GM18870 (cell line): ENCODE results near the gene PRPF6.

ENCODE experiments used
- ATAC-seq: cut with Tn5 transposase; IDR thresholded peaks from one replicate; pipeline ENCODE4 v1.9.1; 2021; ENCODE audit warnings: moderate library complexity; ENCODE audit not compliant: unreplicated experiment

Gene PRPF6

GRCh38 chr20:64045346-64046011 is 64.5 kb downstream of the PRPF6 start:
- ATAC-seq: no peak

- no peak for ATAC-seq
Measured at GRCh38 chr20:64047046-64047389, 66.1 kb downstream of the PRPF6 start.

- ATAC-seq: no peak
Measured at GRCh38 chr20:64047968-64048401, 67.1 kb downstream of the PRPF6 start.

- no peak for ATAC-seq
Measured at GRCh38 chr20:64048402-64049044, 67.6 kb downstream of the PRPF6 start.

- no peak for ATAC-seq
Measured at GRCh38 chr20:64049060-64049877, 68.3 kb downstream of the PRPF6 start, which contains the start of gene SOX18. Gene SOX18, minus strand, starts transcription at chr20:64049639. Its CDS starts 123 bp downstream, at chr20:64049516.

- no peak for ATAC-seq
Measured at GRCh38 chr20:64049878-64050260, 68.9 kb downstream of the PRPF6 start.

- no peak for ATAC-seq
Measured at GRCh38 chr20:64050261-64051032, 69.5 kb downstream of the PRPF6 start.

GRCh38 chr20:64051033-64051452 is 70.1 kb downstream of the PRPF6 start:
- ATAC-seq: no peak

GRCh38 chr20:64051561-64052325 is 70.8 kb downstream of the PRPF6 start:
- no peak for ATAC-seq

- ATAC-seq: no peak
Measured at GRCh38 chr20:64052326-64052722, 71.4 kb downstream of the PRPF6 start.

- ATAC-seq: no peak
Measured at GRCh38 chr20:64052987-64053840, 72.3 kb downstream of the PRPF6 start.

GRCh38 chr20:64053841-64054661 is 73.1 kb downstream of the PRPF6 start:
- ATAC-seq: no peak

- ATAC-seq: no peak
Measured at GRCh38 chr20:64055396-64055892, 74.5 kb downstream of the PRPF6 start.

- ATAC-seq: no peak
Measured at GRCh38 chr20:64055893-64056638, 75.1 kb downstream of the PRPF6 start.

- ATAC-seq: no peak
Measured at GRCh38 chr20:64056639-64056888, 75.6 kb downstream of the PRPF6 start.

- ATAC-seq: no peak
Measured at GRCh38 chr20:64056889-64057627, 76.1 kb downstream of the PRPF6 start.
